GM23248 (cell line): ENCODE data around the gene COL8A1. TPM values are rescaled to one million over a fixed set of nuclear protein-coding genes. Genes with fewer than 3 reads are reported as not detected.

ENCODE experiments used
- DNase-seq: peaks from one replicate; pipeline ENCODE4 v3.0.0-alpha.2; 2015
- H2AFZ ChIP-seq: fragments of 200-600 bp; sonication (generic); 2 replicates; pipeline ENCODE4 v1.6.1; 2016; ENCODE audit warnings: antibody characterized with exemption
- H3F3A ChIP-seq: fragments of 200-600 bp; sonication (generic); 2 replicates; pipeline ENCODE4 v1.6.1; 2016; ENCODE audit warnings: mild to moderate bottlenecking, antibody characterized with exemption, mixed run types; ENCODE audit not compliant: insufficient read depth
- H3K27ac ChIP-seq: fragments of 200-600 bp; sonication (generic); 2 replicates; pipeline ENCODE4 v1.5.1; 2016; ENCODE audit warnings: mild to moderate bottlenecking
- H3K27me3 ChIP-seq: fragments of 200-600 bp; sonication (generic); replicated peaks from 2 replicates; pipeline ENCODE4 v1.6.1; 2016; ENCODE audit warnings: mild to moderate bottlenecking; ENCODE audit not compliant: insufficient read depth
- H3K36me3 ChIP-seq: fragments of 200-600 bp; sonication (generic); 2 replicates; pipeline ENCODE4 v1.6.1; 2016; ENCODE audit warnings: low read depth, mild to moderate bottlenecking
- H3K4me1 ChIP-seq: fragments of 200-600 bp; sonication (generic); 2 replicates; pipeline ENCODE4 v1.6.1; 2016; ENCODE audit warnings: mild to moderate bottlenecking; ENCODE audit not compliant: insufficient read depth
- H3K4me2 ChIP-seq: fragments of 200-600 bp; sonication (generic); one replicate; pipeline ENCODE4 v1.6.1; 2016; ENCODE audit warnings: mild to moderate bottlenecking; ENCODE audit not compliant: unreplicated experiment
- H3K4me3 ChIP-seq: fragments of 200-600 bp; sonication (generic); 2 replicates; pipeline ENCODE4 v1.5.1; 2016; ENCODE audit warnings: mild to moderate bottlenecking
- H3K79me2 ChIP-seq: fragments of 200-600 bp; sonication (generic); 2 replicates; pipeline ENCODE4 v1.6.1; 2016; ENCODE audit warnings: mild to moderate bottlenecking; ENCODE audit not compliant: insufficient read depth
- H3K9ac ChIP-seq: fragments of 200-600 bp; sonication (generic); 2 replicates; pipeline ENCODE4 v1.6.1; 2016; ENCODE audit warnings: mild to moderate bottlenecking
- H3K9me2 ChIP-seq: fragments of 200-600 bp; sonication (generic); 2 replicates; pipeline ENCODE4 v1.6.1; 2016; ENCODE audit warnings: mixed run types, mild to moderate bottlenecking, moderate library complexity; ENCODE audit not compliant: insufficient read depth
- H3K9me3 ChIP-seq: fragments of 200-600 bp; sonication (generic); one replicate; pipeline ENCODE4 v1.6.1; 2017; ENCODE audit warnings: low read depth
- H4K20me1 ChIP-seq: fragments of 200-600 bp; sonication (generic); 2 replicates; pipeline ENCODE4 v1.6.0; 2016; ENCODE audit not compliant: insufficient read depth
- EZH2 ChIP-seq: fragments of 200-600 bp; sonication (generic); IDR thresholded peaks from 2 replicates; pipeline ENCODE4 v1.6.1; 2018; ENCODE audit warnings: antibody characterized with exemption, mild to moderate bottlenecking; ENCODE audit not compliant: insufficient read depth, poor library complexity, severe bottlenecking
- EZH2phosphoT487 ChIP-seq: fragments of 200-600 bp; sonication (generic); IDR thresholded peaks from 2 replicates; pipeline ENCODE4 v1.6.1; 2018; ENCODE audit warnings: antibody characterized with exemption, moderate library complexity, mild to moderate bottlenecking, low read depth; ENCODE audit not compliant: insufficient read depth
- WGBS, 2 experiments: methylation state at CpG; one replicate each; pipeline ENCODE4 v1.1.6; 2015 to 2017; ENCODE audit warnings: low lambda C conversion rate in 2 of 2, low coverage in 1 of 2; ENCODE audit errors: missing lambda C conversion rate in 2 of 2; 5-methylcytosine and 5-hydroxymethylcytosine counted together
- in situ Hi-C: fragments of 300-500 bp; cut with MboI; formaldehyde crosslinking; loops from 2 replicates; pipeline ENCODE4 v1.15.0; 2020
- polyA plus RNA-seq: library from polyadenylated mRNA; unstranded; fragments of >200 nt; fragmentation: Nextera tagmentation; extraction: Ambion mirVana; gene quantifications from 2 replicates; pipeline ENCODE4 v1.2.1, GENCODE V29; 2016
- total RNA-seq: library from RNA; depleted of rRNA; stranded (reverse); fragments of >200 nt; shearing (Covaris generic); gene quantifications from 2 replicates; pipeline ENCODE4 v1.2.3, GENCODE V29; 2014

Gene COL8A1
- total and polyA plus RNA-seq, 2 experiments from 2014 or later, result 164 to 189 TPM

GRCh38 chr3:99681976-99682375 lies 43.6 kb downstream of the COL8A1 start:
- H3K27ac ChIP-seq, result no peak overlapping the region
- H3K9ac ChIP-seq, result no peak overlapping the region
- no peak overlapping the region for H2AFZ ChIP-seq
- H3F3A ChIP-seq, result peaks cover 25% of the 10 kb centered on the region
- no peak for DNase-seq
- in situ Hi-C loops, result no loop called here
- no peak for TF ChIP-seq EZH2phosphoT487
- no peak for TF ChIP-seq EZH2
- no peaks in the 10 kb centered on the region for H3K27me3 ChIP-seq
- H3K79me2 ChIP-seq, result no peaks in the 10 kb centered on the region
- peaks cover 24% of the 10 kb centered on the region for H3K4me1 ChIP-seq
- no peak overlapping the region for H3K4me2 ChIP-seq
- H3K4me3 ChIP-seq, result no peak overlapping the region
- no peaks in the 10 kb centered on the region for H4K20me1 ChIP-seq
- no peaks in the 10 kb centered on the region for H3K9me2 ChIP-seq
- no peaks in the 10 kb centered on the region for H3K9me3 ChIP-seq
- WGBS, 2 experiments, result 96 to 98% methylated on average over 9 of the region's 9 CpGs
- H3K36me3 ChIP-seq, result 0 out of 2 replicates have a peak, but pooled peaks cover 10% of the 10 kb centered on the region

- H3F3A ChIP-seq, result peaks cover 11% of the 10 kb centered on the region
- H3K4me3 ChIP-seq, result no peak overlapping the region
- 0 out of 2 replicates have a peak, but pooled peaks cover 10% of the 10 kb centered on the region for H3K36me3 ChIP-seq
- no peaks in the 10 kb centered on the region for H3K79me2 ChIP-seq
- H3K9me2 ChIP-seq, result no peaks in the 10 kb centered on the region
- DNase-seq, result no peak
- H3K4me1 ChIP-seq, result peaks cover 10% of the 10 kb centered on the region
- in situ Hi-C loops, result no loop called here
- TF ChIP-seq EZH2phosphoT487 (no peak), EZH2 (no peak)
- 8 to 17% methylated on average over 1 of the region's 1 CpG for WGBS, 2 experiments
- H3K27me3 ChIP-seq, result no peaks in the 10 kb centered on the region
- no peaks in the 10 kb centered on the region for H4K20me1 ChIP-seq
- no peak overlapping the region for H3K4me2 ChIP-seq
- H3K27ac ChIP-seq, result no peak overlapping the region
- H2AFZ ChIP-seq, result no peak overlapping the region
- H3K9ac ChIP-seq, result no peak overlapping the region
- H3K9me3 ChIP-seq, result no peaks in the 10 kb centered on the region
Measured at GRCh38 chr3:99683465-99683864, 45.1 kb downstream of the COL8A1 start.

GRCh38 chr3:99683876-99684275 lies 45.5 kb downstream of the COL8A1 start:
- Histone ChIP-seq H3K27ac (no peak overlapping the region), H3K9me2 (no peaks in the 10 kb centered on the region), H3K9me3 (no peaks in the 10 kb centered on the region), H4K20me1 (no peaks in the 10 kb centered on the region), H3K79me2 (no peaks in the 10 kb centered on the region), H3F3A (peaks cover 7% of the 10 kb centered on the region), H3K9ac (no peak overlapping the region), H3K4me2 (no peak overlapping the region), H3K4me1 (peaks cover 6% of the 10 kb centered on the region), H3K27me3 (no peaks in the 10 kb centered on the region), H3K4me3 (no peak overlapping the region), H3K36me3 (0 out of 2 replicates have a peak, but pooled peaks cover 10% of the 10 kb centered on the region), H2AFZ (no peak overlapping the region)
- WGBS, 2 experiments, result 95 to 98% methylated on average over 3 of the region's 3 CpGs
- DNase-seq, result no peak
- no peak for TF ChIP-seq EZH2phosphoT487
- no peak for TF ChIP-seq EZH2
- in situ Hi-C loops, result no loop called here

GRCh38 chr3:99684644-99685043 lies 46.2 kb downstream of the COL8A1 start:
- WGBS, 2 experiments, result 67 to 73% methylated on average over 4 of the region's 4 CpGs
- in situ Hi-C loops, result no loop called here
- peaks cover under 1% of the 10 kb centered on the region; the same call in 1 of the 2 replicates for H3F3A ChIP-seq
- H3K9ac ChIP-seq, result no peak overlapping the region
- no peaks in the 10 kb centered on the region for H3K9me3 ChIP-seq
- no peak overlapping the region for H3K4me3 ChIP-seq
- H3K4me1 ChIP-seq, result peaks cover 3% of the 10 kb centered on the region
- H2AFZ ChIP-seq, result no peak overlapping the region
- H3K4me2 ChIP-seq, result no peak overlapping the region
- no peak overlapping the region for H3K27ac ChIP-seq
- H4K20me1 ChIP-seq, result no peaks in the 10 kb centered on the region
- H3K36me3 ChIP-seq, result 0 out of 2 replicates have a peak, but pooled peaks cover 10% of the 10 kb centered on the region
- H3K9me2 ChIP-seq, result no peaks in the 10 kb centered on the region
- H3K79me2 ChIP-seq, result no peaks in the 10 kb centered on the region
- DNase-seq, result no peak
- H3K27me3 ChIP-seq, result no peaks in the 10 kb centered on the region
- no peak for TF ChIP-seq EZH2phosphoT487
- no peak for TF ChIP-seq EZH2

- in situ Hi-C loops, result no loop called here
- 81 to 86% methylated on average over 1 of the region's 1 CpG for WGBS, 2 experiments
- H3K9me2 ChIP-seq, result no peaks in the 10 kb centered on the region
- peaks cover 12% of the 10 kb centered on the region for H3K4me1 ChIP-seq
- H3K4me3 ChIP-seq, result no peak overlapping the region
- H3K9ac ChIP-seq, result no peak overlapping the region
- TF ChIP-seq EZH2 (no peak), EZH2phosphoT487 (no peak)
- H3F3A ChIP-seq, result peaks cover 5% of the 10 kb centered on the region; the same call in 1 of the 2 replicates
- H3K79me2 ChIP-seq, result no peaks in the 10 kb centered on the region
- no peaks in the 10 kb centered on the region for H3K27me3 ChIP-seq
- H3K27ac ChIP-seq, result no peak overlapping the region
- H2AFZ ChIP-seq, result no peak overlapping the region
- no peaks in the 10 kb centered on the region for H4K20me1 ChIP-seq
- no peak overlapping the region for H3K4me2 ChIP-seq
- DNase-seq, result no peak
- no peaks in the 10 kb centered on the region for H3K9me3 ChIP-seq
- peaks cover 12% of the 10 kb centered on the region; the same call in 1 of the 2 replicates for H3K36me3 ChIP-seq
Measured at GRCh38 chr3:99686469-99686868, 48.1 kb downstream of the COL8A1 start.
